HepG2 (cell line): ENCODE results near the gene ARHGAP26. TPM values are rescaled to one million over a fixed set of nuclear protein-coding genes. Genes with fewer than 3 reads are reported as not detected.

Source experiments
- ATAC-seq: fragments of 200-7000 bp; cut with Tn5 transposase; 3 replicates; pipeline ENCODE4 v1.9.1; 2020; ENCODE audit warnings: mild to moderate bottlenecking, moderate library complexity
- BruUV-seq: library from RNA; stranded (reverse); fragments of 400-500 nt; replicated peaks from 2 replicates; lab custom pipeline; 2021; lab: Mats Ljungman, UMichigan
- CTCF ChIA-PET: fragments of 300-600 bp; formaldehyde crosslinking; extraction: SDS; loops from one replicate; lab custom pipeline; 2021; ENCODE audit warnings: low total read pairs, inconsistent platforms, low intra/inter-chr PET ratio; lab: Yijun Ruan, JAX
- POLR2A ChIA-PET: fragments of 350-600 bp; sonication (Branson Sonifier 250); formaldehyde crosslinking; loops from one replicate; lab custom pipeline; 2020; ENCODE audit warnings: antibody characterized with exemption, inconsistent platforms; lab: Yijun Ruan, JAX
- DNase-seq: peaks from one replicate; pipeline ENCODE4 v3.0.0-alpha.2; 2015; ENCODE audit warnings: low spot score
- FAIRE-seq: peaks from 3 replicates; lab custom pipeline; 2011; peaks lifted over from hg19 to GRCh38; lab: Jason Lieb, UNC
- H2AFZ ChIP-seq: one replicate; pipeline ENCODE4 v1.6.1; 2011; ENCODE audit warnings: low read length, inconsistent platforms
- H3K27ac ChIP-seq: fragments of 300-600 bp; 3 replicates; pipeline ENCODE4 v1.8.0; 2011; ENCODE audit warnings: mixed run types, mild to moderate bottlenecking, mixed read lengths, low read length, inconsistent platforms; ENCODE audit not compliant: insufficient read depth; ENCODE audit errors: extremely low read length
- H3K27me3 ChIP-seq, 2 experiments: fragments of 200-600 bp in 1 of 2; 2 replicates in 1 of 2; 3 replicates in 1 of 2; pipeline versions ENCODE4 v1.6.0 to v1.8.0; 2011; ENCODE audit warnings: low read length in 2 of 2, mild to moderate bottlenecking in 2 of 2, moderate library complexity in 2 of 2, inconsistent platforms in 1 of 2; ENCODE audit not compliant: insufficient read depth in 2 of 2, control insufficient read depth in 1 of 2
- H3K36me3 ChIP-seq, 2 experiments: fragments of 200-600 bp in 1 of 2; replicated peaks in 1 of 2; 2 replicates in 1 of 2; 3 replicates in 1 of 2; pipeline versions ENCODE4 v1.5.1 to v1.8.0; 2011; ENCODE audit warnings: low read length in 2 of 2, inconsistent platforms in 1 of 2; ENCODE audit not compliant: insufficient read depth in 2 of 2, control insufficient read depth in 1 of 2
- H3K4me1 ChIP-seq: 2 replicates; pipeline ENCODE4 v1.5.1; 2012; ENCODE audit warnings: low read length, inconsistent platforms; ENCODE audit not compliant: insufficient read depth
- H3K4me2 ChIP-seq: 2 replicates; pipeline ENCODE4 v1.6.0; 2011; ENCODE audit warnings: low read depth, low read length, inconsistent platforms
- H3K4me3 ChIP-seq, 3 experiments: fragments of 200-600 bp in 1 of 3; sonication (generic), shearing (Covaris generic) in 1 of 3; replicated peaks in 1 of 3; 2 replicates each; pipeline ENCODE4 v1.5.1; 2011 to 2016; ENCODE audit warnings: low read length in 3 of 3, inconsistent platforms in 2 of 3, low read depth in 2 of 3, mild to moderate bottlenecking in 2 of 3, control low read depth in 1 of 3, mixed read lengths in 1 of 3; ENCODE audit not compliant: insufficient read depth in 1 of 3
- H3K79me2 ChIP-seq: one replicate; pipeline ENCODE4 v1.6.1; 2011; ENCODE audit warnings: low read length, inconsistent platforms; ENCODE audit not compliant: insufficient read depth
- H3K9ac ChIP-seq: 2 replicates; pipeline ENCODE4 v1.6.0; 2011; ENCODE audit warnings: mild to moderate bottlenecking, low read depth, low read length, inconsistent platforms; ENCODE audit not compliant: insufficient read depth
- H3K9me3 ChIP-seq: 2 replicates; pipeline ENCODE4 v1.5.1; 2012; ENCODE audit warnings: mild to moderate bottlenecking, low read length
- H4K20me1 ChIP-seq: 2 replicates; pipeline ENCODE4 v1.6.0; 2011; ENCODE audit warnings: inconsistent platforms, mild to moderate bottlenecking, low read length, moderate library complexity; ENCODE audit not compliant: insufficient read depth
- JARID2 ChIP-seq: sonication (generic); formaldehyde crosslinking; IDR thresholded peaks from 2 replicates; pipeline ENCODE4 v1.8.1; 2023; ENCODE audit warnings: missing genetic modification reagents, inconsistent platforms; ENCODE audit not compliant: insufficient replicate concordance
- LCORL ChIP-seq, 2 experiments: fragments of 450-650 bp in 1 of 2; sonication (generic) in 1 of 2; formaldehyde crosslinking in 1 of 2; IDR thresholded peaks; 2 replicates each; pipeline versions ENCODE4 v1.5.0 to v1.6.1; 2017 to 2020; ENCODE audit warnings: antibody characterized with exemption in 1 of 2, missing genetic modification reagents in 1 of 2
- NCOA2 ChIP-seq: sonication (generic); formaldehyde crosslinking; IDR thresholded peaks from 2 replicates; pipeline ENCODE4 v1.8.0; 2022; ENCODE audit warnings: inconsistent platforms
- NCOR1 ChIP-seq: fragments of 200-600 bp; sonication (generic); IDR thresholded peaks from 2 replicates; pipeline ENCODE4 v1.7.0; 2017; ENCODE audit warnings: antibody characterized with exemption, low read length, borderline replicate concordance
- PAF1 ChIP-seq: IDR thresholded peaks from 2 replicates; pipeline ENCODE4 v1.6.1; 2016; ENCODE audit warnings: missing genetic modification reagents, missing compliant biosample characterization
- RAD51 ChIP-seq: fragments of 450-650 bp; IDR thresholded peaks from 2 replicates; pipeline ENCODE4 v1.6.1; 2016; ENCODE audit warnings: borderline replicate concordance
- RARA ChIP-seq: IDR thresholded peaks from 2 replicates; pipeline ENCODE4 v1.6.1; 2016; ENCODE audit warnings: missing genetic modification reagents, missing compliant biosample characterization
- SALL2 ChIP-seq: sonication (generic); formaldehyde crosslinking; IDR thresholded peaks from 2 replicates; pipeline ENCODE4 v1.8.1; 2023; ENCODE audit warnings: mild to moderate bottlenecking, missing genetic modification reagents, inconsistent platforms
- SSRP1 ChIP-seq: IDR thresholded peaks from 2 replicates; pipeline ENCODE4 v1.6.1; 2016; ENCODE audit warnings: control low read depth
- ZBTB8A ChIP-seq: sonication (generic); formaldehyde crosslinking; IDR thresholded peaks from 2 replicates; pipeline ENCODE4 v1.4.0; 2020; ENCODE audit warnings: mild to moderate bottlenecking, low read depth, missing genetic modification reagents, borderline replicate concordance
- ZNF232 ChIP-seq: sonication (generic); formaldehyde crosslinking; IDR thresholded peaks from 2 replicates; pipeline ENCODE4 v1.4.0; 2020; ENCODE audit warnings: missing genetic modification reagents, borderline replicate concordance
- ZNF564 ChIP-seq: sonication (generic); formaldehyde crosslinking; IDR thresholded peaks from 2 replicates; pipeline ENCODE4 v1.8.1; 2023; ENCODE audit warnings: mild to moderate bottlenecking, missing genetic modification reagents
- ZNF619 ChIP-seq: sonication (generic); formaldehyde crosslinking; IDR thresholded peaks from 2 replicates; pipeline ENCODE4 v1.4.0; 2020; ENCODE audit warnings: mild to moderate bottlenecking, missing genetic modification reagents
- ZNF768 ChIP-seq: sonication (generic); formaldehyde crosslinking; IDR thresholded peaks from 2 replicates; pipeline ENCODE4 v1.4.0; 2020; ENCODE audit warnings: missing genetic modification reagents
- WGBS: methylation state at CpG from one replicate; pipeline ENCODE4 v1.1.6; 2017; ENCODE audit warnings: low lambda C conversion rate; 5-methylcytosine and 5-hydroxymethylcytosine counted together
- in situ Hi-C: cut with HindIII; loops from 2 replicates; pipeline ENCODE4 v1.10.0; 2017; ENCODE audit warnings: low pct_unique_long_range_greater_than_20kb; ENCODE audit not compliant: extremely low pct_ligation_motif_present
- intact Hi-C: fragments of 100-400 bp; cut with micrococcal nuclease; formaldehyde crosslinking; loops from one replicate; pipeline ENCODE4 v1.10.0; 2022; ENCODE audit not compliant: unreplicated experiment
- polyA plus RNA-seq, 8 experiments: library from polyadenylated mRNA; depleted of rRNA in 3 of 8; stranded (reverse) in 7 of 8; unstranded in 1 of 8; fragments of >200 nt; fragmentation: Illumina TruSeq in 4 of 8; extraction: Trizol in 4 of 8; gene quantifications; 2 replicates each; pipeline versions ENCODE4 v1.2.1 to v1.2.3, GENCODE V29; 2011 to 2016; ENCODE audit warnings: low read depth in 4 of 8, missing spikeins in 1 of 8, mixed read lengths in 1 of 8; ENCODE audit not compliant: insufficient read depth in 1 of 8
- total RNA-seq, 5 experiments: library from RNA; depleted of rRNA; stranded (reverse); fragments of >200 nt; fragmentation: Illumina TruSeq; extraction: Trizol; gene quantifications; 2 replicates each; pipeline ENCODE4 v1.2.3, GENCODE V29; 2016; ENCODE audit warnings: low read depth in 1 of 5
- TF ChIP-seq, protein P1 (sequence below): sonication (generic); formaldehyde crosslinking; IDR thresholded peaks from 2 replicates; pipeline ENCODE4 v1.4.0; 2020; ENCODE audit warnings: missing genetic modification reagents, borderline replicate concordance
- TF ChIP-seq, protein P2 (sequence below), 2 experiments: sonication (generic) in 1 of 2; formaldehyde crosslinking in 1 of 2; IDR thresholded peaks; 2 replicates each; pipeline versions ENCODE4 v1.4.0 to v1.6.1; 2016 to 2020; ENCODE audit warnings: borderline replicate concordance in 1 of 2, low read depth in 1 of 2, mild to moderate bottlenecking in 1 of 2, missing genetic modification reagents in 1 of 2

The ARHGAP26 gene
- total and polyA plus RNA-seq, 2 of the 13 experiments (the other 11 are each of a cell fraction or from before 2014, with no cell fraction given): 9.6 to 18.2 TPM

DNA sequence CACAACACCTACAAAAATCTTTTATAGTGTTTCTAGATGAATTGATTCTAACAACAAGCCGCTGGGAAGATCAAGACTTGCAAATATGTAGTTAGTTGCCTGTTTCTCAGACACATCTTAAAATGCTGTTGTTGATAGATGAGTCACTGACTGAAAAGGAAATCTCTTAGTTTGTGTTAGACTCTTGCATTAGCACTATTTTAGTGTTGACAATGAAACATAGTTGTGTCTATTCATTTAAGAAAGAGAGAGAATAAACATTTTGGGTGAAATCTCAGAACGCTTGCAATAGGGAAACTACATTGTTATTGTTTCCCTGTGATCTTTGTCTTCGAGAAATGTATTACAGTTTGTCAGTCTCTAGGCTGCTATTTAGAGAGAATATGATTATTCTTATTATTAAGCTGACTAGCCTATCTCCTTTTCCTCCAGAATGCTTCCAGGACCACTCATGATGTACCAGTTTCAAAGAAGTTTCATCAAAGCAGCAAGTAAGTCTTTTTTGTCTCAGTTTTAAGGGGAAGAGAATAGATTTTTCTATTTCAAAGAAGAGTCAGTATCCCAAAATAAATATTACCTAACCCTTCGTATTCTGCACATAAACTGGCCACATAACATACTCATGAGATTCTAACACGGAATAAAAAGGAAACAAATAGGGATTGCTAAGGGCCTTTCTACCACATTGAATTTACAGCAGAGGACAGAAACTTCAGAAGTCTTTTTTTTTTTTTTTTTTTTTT is 285.6 kb downstream of the ARHGAP26 start:
- TF ChIP-seq NCOR1 (no peak), PAF1 (CRISPR knock-in tag) (no peak), NCOA2 (CRISPR knock-in tag) (no peak), ZNF619 (CRISPR knock-in tag) (no peak), RAD51 (no peak), JARID2 (CRISPR knock-in tag) (no peak), LCORL (IDR thresholded peaks at IDR 0.05) (no peak), LCORL (CRISPR knock-in tag; IDR thresholded peaks at IDR 0.05) (no peak), ZBTB8A (CRISPR knock-in tag) (no peak), RARA (CRISPR knock-in tag) (no peak), SSRP1 (CRISPR knock-in tag) (no peak), SALL2 (CRISPR knock-in tag) (no peak), ZNF564 (CRISPR knock-in tag) (no peak), ZNF768 (CRISPR knock-in tag) (no peak), ZNF232 (CRISPR knock-in tag) (no peak)
- TF ChIP-seq, protein P1, sequence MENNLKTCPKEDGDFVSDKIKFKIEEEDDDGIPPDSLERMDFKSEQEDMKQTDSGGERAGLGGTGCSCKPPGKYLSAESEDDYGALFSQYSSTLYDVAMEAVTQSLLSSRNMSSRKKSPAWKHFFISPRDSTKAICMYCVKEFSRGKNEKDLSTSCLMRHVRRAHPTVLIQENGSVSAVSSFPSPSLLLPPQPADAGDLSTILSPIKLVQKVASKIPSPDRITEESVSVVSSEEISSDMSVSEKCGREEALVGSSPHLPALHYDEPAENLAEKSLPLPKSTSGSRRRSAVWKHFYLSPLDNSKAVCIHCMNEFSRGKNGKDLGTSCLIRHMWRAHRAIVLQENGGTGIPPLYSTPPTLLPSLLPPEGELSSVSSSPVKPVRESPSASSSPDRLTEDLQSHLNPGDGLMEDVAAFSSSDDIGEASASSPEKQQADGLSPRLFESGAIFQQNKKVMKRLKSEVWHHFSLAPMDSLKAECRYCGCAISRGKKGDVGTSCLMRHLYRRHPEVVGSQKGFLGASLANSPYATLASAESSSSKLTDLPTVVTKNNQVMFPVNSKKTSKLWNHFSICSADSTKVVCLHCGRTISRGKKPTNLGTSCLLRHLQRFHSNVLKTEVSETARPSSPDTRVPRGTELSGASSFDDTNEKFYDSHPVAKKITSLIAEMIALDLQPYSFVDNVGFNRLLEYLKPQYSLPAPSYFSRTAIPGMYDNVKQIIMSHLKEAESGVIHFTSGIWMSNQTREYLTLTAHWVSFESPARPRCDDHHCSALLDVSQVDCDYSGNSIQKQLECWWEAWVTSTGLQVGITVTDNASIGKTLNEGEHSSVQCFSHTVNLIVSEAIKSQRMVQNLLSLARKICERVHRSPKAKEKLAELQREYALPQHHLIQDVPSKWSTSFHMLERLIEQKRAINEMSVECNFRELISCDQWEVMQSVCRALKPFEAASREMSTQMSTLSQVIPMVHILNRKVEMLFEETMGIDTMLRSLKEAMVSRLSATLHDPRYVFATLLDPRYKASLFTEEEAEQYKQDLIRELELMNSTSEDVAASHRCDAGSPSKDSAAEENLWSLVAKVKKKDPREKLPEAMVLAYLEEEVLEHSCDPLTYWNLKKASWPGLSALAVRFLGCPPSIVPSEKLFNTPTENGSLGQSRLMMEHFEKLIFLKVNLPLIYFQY (CRISPR knock-in tag): no peak
- TF ChIP-seq, protein P2, sequence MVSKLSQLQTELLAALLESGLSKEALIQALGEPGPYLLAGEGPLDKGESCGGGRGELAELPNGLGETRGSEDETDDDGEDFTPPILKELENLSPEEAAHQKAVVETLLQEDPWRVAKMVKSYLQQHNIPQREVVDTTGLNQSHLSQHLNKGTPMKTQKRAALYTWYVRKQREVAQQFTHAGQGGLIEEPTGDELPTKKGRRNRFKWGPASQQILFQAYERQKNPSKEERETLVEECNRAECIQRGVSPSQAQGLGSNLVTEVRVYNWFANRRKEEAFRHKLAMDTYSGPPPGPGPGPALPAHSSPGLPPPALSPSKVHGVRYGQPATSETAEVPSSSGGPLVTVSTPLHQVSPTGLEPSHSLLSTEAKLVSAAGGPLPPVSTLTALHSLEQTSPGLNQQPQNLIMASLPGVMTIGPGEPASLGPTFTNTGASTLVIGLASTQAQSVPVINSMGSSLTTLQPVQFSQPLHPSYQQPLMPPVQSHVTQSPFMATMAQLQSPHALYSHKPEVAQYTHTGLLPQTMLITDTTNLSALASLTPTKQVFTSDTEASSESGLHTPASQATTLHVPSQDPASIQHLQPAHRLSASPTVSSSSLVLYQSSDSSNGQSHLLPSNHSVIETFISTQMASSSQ (IDR thresholded peaks at IDR 0.05; ENCODE audit: low read depth): no peak
- TF ChIP-seq, protein P2 (CRISPR knock-in tag; IDR thresholded peaks at IDR 0.05; ENCODE audit: borderline replicate concordance): no peak
- TF ChIP-seq, all 625 proteins: peak for 0
- H3K9me3 ChIP-seq: no peaks in the 10 kb centered on the region
- intact Hi-C loops: no loop called here
- H4K20me1 ChIP-seq: no peaks in the 10 kb centered on the region
- CTCF ChIA-PET: no interaction called here
- peaks cover 4 to 16% of the 10 kb centered on the region in 2 experiments; a peak in 4 of 5 replicates for H3K36me3 ChIP-seq
- no peak for FAIRE-seq
- no peaks in the 10 kb centered on the region for H3K79me2 ChIP-seq
- BruUV-seq: no TSS peak
- H3K4me1 ChIP-seq: peaks cover 13% of the 10 kb centered on the region
- H3K27me3 ChIP-seq: no peaks in the 10 kb centered on the region
- no peak overlapping the region for H2AFZ ChIP-seq
- H3K4me2 ChIP-seq: no peak overlapping the region
- ATAC-seq: no peak
- DNase-seq: no peak
- H3K4me3 ChIP-seq: no peak overlapping the region
- POLR2A ChIA-PET: no interaction called here
- in situ Hi-C loops: no loop called here
- H3K27ac ChIP-seq: no peak overlapping the region
- no peak overlapping the region for H3K9ac ChIP-seq
- 96% methylated on average over 5 of the region's 5 CpGs for WGBS
